B cell (primary cell): ENCODE results near the gene MAPRE3. TPM values are rescaled to one million over a fixed set of nuclear protein-coding genes. Genes with fewer than 3 reads are reported as not detected.

Experiments
- ATAC-seq: fragments of 200-7000 bp; cut with Tn5 transposase; one replicate; pipeline ENCODE4 v1.10.0; 2021; ENCODE audit warnings: low read depth, mild to moderate bottlenecking, moderate number of reproducible peaks, moderate library complexity
- CTCF ChIA-PET: fragments of 350-600 bp; sonication (Branson Sonifier 250); formaldehyde crosslinking; loops from one replicate; lab custom pipeline; 2021; ENCODE audit warnings: antibody characterized with exemption, inconsistent platforms; lab: Charles Lee
- POLR2A ChIA-PET: fragments of 350-600 bp; sonication (Branson Sonifier 250); formaldehyde crosslinking; loops from one replicate; lab custom pipeline; 2021; ENCODE audit warnings: antibody characterized with exemption; lab: Charles Lee
- DNase-seq: peaks from one replicate; pipeline ENCODE4 v3.0.0; 2013
- H2AFZ ChIP-seq: 2 replicates; pipeline ENCODE4 v1.6.1; 2012; ENCODE audit warnings: mild to moderate bottlenecking, low read depth, low read length; ENCODE audit not compliant: insufficient read depth, poor library complexity, severe bottlenecking
- H3K27ac ChIP-seq, 2 donors: 1 replicate in 1 of 2; 2 replicates in 1 of 2; pipeline ENCODE4 v1.5.1; 2012 to 2013; ENCODE audit warnings: low read length in 2 of 2, mild to moderate bottlenecking in 2 of 2, moderate library complexity in 1 of 2
- H3K27me3 ChIP-seq, 4 experiments: fragments of 200-600 bp in 1 of 4; sonication (generic) in 1 of 4; replicated peaks in 1 of 4; 1 replicate in 2 of 4; 2 replicates in 2 of 4; pipeline versions ENCODE4 v1.6.1 to v1.7.0; 2013 to 2016; ENCODE audit warnings: low read length in 3 of 4, mild to moderate bottlenecking in 2 of 4, mixed read lengths in 1 of 4, moderate library complexity in 1 of 4; ENCODE audit not compliant: insufficient read depth in 4 of 4, control insufficient read depth in 3 of 4; ENCODE audit errors: control extremely low read depth in 1 of 4
- H3K36me3 ChIP-seq, 2 experiments: replicated peaks in 1 of 2; 1 replicate in 1 of 2; 2 replicates in 1 of 2; pipeline versions ENCODE4 v1.6.1 to v1.7.1; 2013; ENCODE audit warnings: low read length in 1 of 2; ENCODE audit not compliant: insufficient read depth in 2 of 2, control insufficient read depth in 1 of 2; ENCODE audit errors: control extremely low read depth in 1 of 2, extremely low read depth in 1 of 2
- H3K4me1 ChIP-seq, 2 donors: fragments of 200-600 bp in 1 of 2; sonication (generic) in 1 of 2; 1 replicate in 1 of 2; 2 replicates in 1 of 2; pipeline versions ENCODE4 v1.5.1 to v1.6.1; 2013 to 2017; ENCODE audit warnings: low read length in 2 of 2; ENCODE audit not compliant: control insufficient read depth in 2 of 2, insufficient read depth in 2 of 2
- H3K4me2 ChIP-seq: replicated peaks from 2 replicates; pipeline ENCODE3; 2012; ENCODE audit warnings: mild to moderate bottlenecking, low read depth, low read length; ENCODE audit not compliant: poor library complexity, severe bottlenecking
- H3K4me3 ChIP-seq, 5 experiments: fragments of 200-600 bp in 1 of 5; sonication (generic) in 1 of 5; 1 replicate in 3 of 5; 2 replicates in 2 of 5; pipeline versions ENCODE4 v1.5.1 to v1.7.0; 2011 to 2016; ENCODE audit warnings: low read length in 4 of 5, mild to moderate bottlenecking in 4 of 5, low read depth in 2 of 5, control low read depth in 1 of 5, moderate library complexity in 1 of 5; ENCODE audit not compliant: insufficient read depth in 1 of 5; ENCODE audit errors: control extremely low read depth in 1 of 5, extremely low read depth in 1 of 5
- H3K79me2 ChIP-seq: fragments of 200-600 bp; sonication (generic); one replicate; pipeline ENCODE4 v1.6.0; 2016; ENCODE audit warnings: low read length; ENCODE audit not compliant: control insufficient read depth, insufficient read depth
- H3K9ac ChIP-seq: fragments of 200-600 bp; sonication (generic); 2 replicates; pipeline ENCODE4 v1.6.1; 2017; ENCODE audit warnings: mild to moderate bottlenecking, low read length, moderate library complexity
- H3K9me3 ChIP-seq, 3 donors: one replicate each; pipeline versions ENCODE4 v1.6.1 to v1.7.1; 2013; ENCODE audit warnings: low read length in 2 of 3; ENCODE audit not compliant: control insufficient read depth in 2 of 3, insufficient read depth in 1 of 3; ENCODE audit errors: control extremely low read depth in 1 of 3
- H4K20me1 ChIP-seq: 2 replicates; pipeline ENCODE4 v1.6.0; 2012; ENCODE audit warnings: mild to moderate bottlenecking, low read length; ENCODE audit not compliant: insufficient read depth, control insufficient read depth, poor library complexity, severe bottlenecking
- H3K27ac Mint-ChIP-seq: one replicate; pipeline ENCODE4 v1.8.0; 2021; ENCODE audit warnings: mixed read lengths
- H3K27me3 Mint-ChIP-seq: one replicate; pipeline ENCODE4 v1.8.0; 2021; ENCODE audit warnings: mixed read lengths
- H3K4me1 Mint-ChIP-seq: one replicate; pipeline ENCODE4 v1.8.0; 2021; ENCODE audit warnings: mixed read lengths
- H3K4me3 Mint-ChIP-seq: one replicate; pipeline ENCODE4 v1.8.0; 2021; ENCODE audit warnings: mixed read lengths
- H3K9me3 Mint-ChIP-seq: one replicate; pipeline ENCODE4 v1.8.0; 2022; ENCODE audit warnings: mixed read lengths; ENCODE audit not compliant: insufficient read depth
- CTCF ChIP-seq: fragments of 200-600 bp; IDR thresholded peaks from one replicate; pipeline ENCODE4 v1.8.0; 2022; ENCODE audit warnings: antibody characterized with exemption, mild to moderate bottlenecking
- EZH2 ChIP-seq: IDR thresholded peaks from 2 replicates; pipeline ENCODE4 v1.6.1; 2012; ENCODE audit warnings: borderline replicate concordance, low read depth, mild to moderate bottlenecking, moderate library complexity, low read length; ENCODE audit not compliant: insufficient read depth, poor library complexity, severe bottlenecking
- WGBS: methylation state at CpG from one replicate; pipeline ENCODE4 v1.1.5; 2013; ENCODE audit warnings: missing lambda C conversion rate; ENCODE audit not compliant: insufficient coverage; 5-methylcytosine and 5-hydroxymethylcytosine counted together
- intact Hi-C: fragments of 100-400 bp; cut with micrococcal nuclease; formaldehyde crosslinking; loops from one replicate; pipeline ENCODE4 v1.10.0; 2022
- polyA plus RNA-seq: library from polyadenylated mRNA; depleted of rRNA; stranded (reverse); fragments of >200 nt; gene quantifications from 2 replicates; pipeline ENCODE4 v1.2.3, GENCODE V29; 2012
- total RNA-seq, 2 donors: library from RNA; stranded (reverse); fragments of 120-200 nt in 1 of 2; gene quantifications; 1 replicate in 1 of 2; 2 replicates in 1 of 2; pipeline versions ENCODE4 v1.2.3 to v1.2.4, GENCODE V29; 2013 to 2022

The MAPRE3 gene
- total and polyA plus RNA-seq, 2 donors (not counting 1 experiment from before 2014, with no cell fraction given): 5.4 to 9.8 TPM

DNA sequence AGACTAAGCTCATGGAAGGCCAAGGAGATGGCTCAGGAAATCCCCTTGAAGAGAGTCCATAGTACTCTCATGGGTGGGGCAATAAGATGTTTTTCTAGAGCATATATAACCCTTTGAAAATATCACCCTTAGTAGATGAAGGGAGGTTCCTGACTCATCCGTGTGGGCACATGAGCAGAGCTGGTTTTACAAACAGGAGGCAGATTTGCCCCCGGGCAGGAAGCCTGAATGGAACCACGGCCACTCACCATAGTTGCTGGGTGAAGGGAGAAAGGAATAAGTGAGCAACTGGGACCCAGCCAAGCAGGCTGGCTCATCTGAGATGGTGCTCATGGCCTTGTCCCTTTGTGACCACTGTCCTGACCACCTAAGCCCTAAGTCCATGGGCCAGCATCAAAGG is 29.0 kb upstream of the MAPRE3 start:
- Histone ChIP-seq H3K9ac (no peak overlapping the region), H3K4me2 (no peak overlapping the region), H2AFZ (no peak overlapping the region), H4K20me1 (no peaks in the 10 kb centered on the region), H3K9me3 (no peaks in the 10 kb centered on the region), H3K79me2 (no peaks in the 10 kb centered on the region), H3K27me3 (peaks cover 0 to 9% (median 3%) of the 10 kb centered on the region in 4 experiments), H3K4me3 (no peak overlapping the region), H3K4me1 (no peaks in the 10 kb centered on the region), H3K27ac (no peak overlapping the region), H3K36me3 (no peaks in the 10 kb centered on the region)
- H3K9me3 Mint-ChIP-seq: no peaks in the 10 kb centered on the region
- H3K4me1 Mint-ChIP-seq: no peaks in the 10 kb centered on the region
- CTCF ChIA-PET: interaction anchor here (1.1 to 5.4 kb wide), 8 partner anchors 12 to 99 kb away, joined by 3 to 78 read pairs (median 4); partner anchors contain the start of gene DPYSL5
- no peak overlapping the region for H3K4me3 Mint-ChIP-seq
- intact Hi-C loops: no loop called here
- DNase-seq: no peak
- POLR2A ChIA-PET: interaction anchor here (0.7 kb wide), 1 partner anchor 34 kb away, joined by 5 read pairs; no protein-coding TSS in a partner anchor
- TF ChIP-seq CTCF (no peak), EZH2 (no peak)
- no peak overlapping the region for H3K27ac Mint-ChIP-seq
- H3K27me3 Mint-ChIP-seq: peaks cover 25% of the 10 kb centered on the region
- 88% methylated on average over 2 of the region's 3 CpGs for WGBS
- no peak for ATAC-seq

GRCh38 chr2:26942543-26943295 is 27.7 kb upstream of the MAPRE3 start:
- ChIA-PET CTCF (interaction anchor here (0.6 to 5.4 kb wide), 12 partner anchors 9 to 1673 kb away, joined by 3 to 78 read pairs (median 4); partner anchors contain the start of genes DPYSL5 and SLC30A3), POLR2A (interaction anchor here (0.6 kb wide), 1 partner anchor 310 kb away, joined by 6 read pairs; no protein-coding TSS in a partner anchor)
- H3K9me3 ChIP-seq: no peaks in the 10 kb centered on the region
- no peak overlapping the region for H3K4me3 ChIP-seq
- H3K27ac ChIP-seq: no peak overlapping the region
- H2AFZ ChIP-seq: no peak overlapping the region
- peak; percentile 71 for DNase-seq
- H3K9ac ChIP-seq: no peak overlapping the region
- H3K4me3 Mint-ChIP-seq: no peak overlapping the region
- intact Hi-C loops: loop anchor here (1.0 kb wide), 1 partner anchor 96 kb away; no protein-coding TSS in a partner anchor
- no peaks in the 10 kb centered on the region for H3K79me2 ChIP-seq
- peak; percentile 41 for ATAC-seq
- TF ChIP-seq EZH2: no peak
- TF ChIP-seq CTCF: peak; percentile 87
- peaks cover 25% of the 10 kb centered on the region for H3K27me3 Mint-ChIP-seq
- no peaks in the 10 kb centered on the region for H3K9me3 Mint-ChIP-seq
- no peaks in the 10 kb centered on the region for H4K20me1 ChIP-seq
- H3K4me1 Mint-ChIP-seq: no peaks in the 10 kb centered on the region
- H3K36me3 ChIP-seq: no peaks in the 10 kb centered on the region
- 41% methylated on average over 25 of the region's 28 CpGs for WGBS
- H3K4me2 ChIP-seq: no peak overlapping the region
- peaks cover 0 to 13% (median 3%) of the 10 kb centered on the region in 4 experiments for H3K27me3 ChIP-seq
- H3K4me1 ChIP-seq: no peaks in the 10 kb centered on the region
- peak overlapping the region; percentile 37 for H3K27ac Mint-ChIP-seq
